Loucy (cell line): ENCODE data around the gene LYL1.
A peak's percentile ranks its signal among the peaks of the same experiment; 100 is the strongest.

ENCODE experiments used
- H2AFZ ChIP-seq: fragments of 200-600 bp; sonication (generic); 2 replicates; pipeline ENCODE4 v1.6.0; 2016; ENCODE audit warnings: antibody characterized with exemption, mild to moderate bottlenecking, low read length, moderate library complexity
- H3F3A ChIP-seq: fragments of 200-600 bp; 2 replicates; pipeline ENCODE4 v1.6.0; 2016; ENCODE audit warnings: antibody characterized with exemption, low read depth, mild to moderate bottlenecking
- H3K27me3 ChIP-seq: fragments of 200-600 bp; sonication (generic); 2 replicates; pipeline ENCODE4 v1.6.1; 2014; ENCODE audit warnings: low read length, mild to moderate bottlenecking; ENCODE audit not compliant: insufficient read depth, poor library complexity, severe bottlenecking
- H3K36me3 ChIP-seq: fragments of 200-600 bp; sonication (generic); 2 replicates; pipeline ENCODE4 v1.6.1; 2016; ENCODE audit warnings: low read length; ENCODE audit not compliant: insufficient read depth
- H3K4me1 ChIP-seq: fragments of 200-600 bp; sonication (generic); 2 replicates; pipeline ENCODE4 v1.5.1; 2014; ENCODE audit warnings: low read length, mild to moderate bottlenecking; ENCODE audit not compliant: insufficient read depth, poor library complexity, severe bottlenecking
- H3K4me2 ChIP-seq: fragments of 200-600 bp; sonication (generic); 2 replicates; pipeline ENCODE4 v1.6.0; 2014; ENCODE audit warnings: antibody characterized with exemption, low read length, low read depth, mild to moderate bottlenecking; ENCODE audit not compliant: poor library complexity, severe bottlenecking
- H3K4me3 ChIP-seq: fragments of 200-600 bp; sonication (generic); 2 replicates; pipeline ENCODE4 v1.5.1; 2014; ENCODE audit warnings: low read length, mild to moderate bottlenecking, mixed read lengths; ENCODE audit not compliant: poor library complexity, severe bottlenecking
- H3K79me2 ChIP-seq: fragments of 200-600 bp; sonication (generic); 2 replicates; pipeline ENCODE4 v1.6.1; 2014; ENCODE audit warnings: low read length; ENCODE audit not compliant: insufficient read depth
- H3K9ac ChIP-seq: fragments of 200-600 bp; sonication (generic); 2 replicates; pipeline ENCODE4 v1.6.0; 2014; ENCODE audit warnings: mild to moderate bottlenecking, low read depth, low read length, moderate library complexity; ENCODE audit not compliant: poor library complexity, severe bottlenecking
- H3K9me2 ChIP-seq: fragments of 200-600 bp; sonication (generic); replicated peaks from 2 replicates; pipeline ENCODE4 v1.6.1; 2016; ENCODE audit warnings: low read depth, low read length, mixed read lengths
- H3K9me3 ChIP-seq: fragments of 200-600 bp; sonication (generic); 2 replicates; pipeline ENCODE4 v1.6.1; 2014; ENCODE audit warnings: mild to moderate bottlenecking, antibody characterized with exemption, low read length, low read depth; ENCODE audit not compliant: insufficient read depth
- H4K20me1 ChIP-seq: fragments of 200-600 bp; sonication (generic); 2 replicates; pipeline ENCODE4 v1.6.0; 2014; ENCODE audit warnings: antibody characterized with exemption, low read length, mild to moderate bottlenecking; ENCODE audit not compliant: insufficient read depth, poor library complexity, severe bottlenecking
- EZH2phosphoT487 ChIP-seq: fragments of 200-600 bp; IDR thresholded peaks from 2 replicates; pipeline ENCODE4 v1.6.1; 2018; ENCODE audit warnings: antibody characterized with exemption, mild to moderate bottlenecking, moderate library complexity, borderline replicate concordance
- TF ChIP-seq, protein P1 (sequence below): fragments of 200-600 bp; sonication (generic); conservative IDR thresholded peaks from 2 replicates; pipeline ENCODE4 v1.5.1; 2014; ENCODE audit warnings: mild to moderate bottlenecking, antibody characterized with exemption, low read length

Gene LYL1

DNA sequence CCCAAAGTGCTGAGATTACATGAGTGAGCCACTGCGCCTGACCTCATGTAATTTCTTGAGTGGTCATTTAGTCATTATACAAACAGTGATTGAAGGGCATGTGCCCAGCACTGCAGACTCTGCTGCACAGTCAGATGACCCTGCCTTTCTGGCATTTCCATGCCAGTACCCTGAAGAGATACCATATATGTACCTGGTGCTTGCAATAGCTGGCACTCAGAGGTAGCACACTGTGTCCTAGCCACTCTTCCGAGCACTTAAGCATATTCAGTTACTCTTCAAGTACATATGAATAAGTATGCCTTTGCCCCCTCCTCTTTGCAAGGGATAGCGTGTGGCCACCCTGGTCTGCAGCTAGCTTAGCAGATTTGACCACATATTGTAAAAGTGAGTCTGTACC is 32.0 kb upstream of the LYL1 start:
- TF ChIP-seq, protein P1, sequence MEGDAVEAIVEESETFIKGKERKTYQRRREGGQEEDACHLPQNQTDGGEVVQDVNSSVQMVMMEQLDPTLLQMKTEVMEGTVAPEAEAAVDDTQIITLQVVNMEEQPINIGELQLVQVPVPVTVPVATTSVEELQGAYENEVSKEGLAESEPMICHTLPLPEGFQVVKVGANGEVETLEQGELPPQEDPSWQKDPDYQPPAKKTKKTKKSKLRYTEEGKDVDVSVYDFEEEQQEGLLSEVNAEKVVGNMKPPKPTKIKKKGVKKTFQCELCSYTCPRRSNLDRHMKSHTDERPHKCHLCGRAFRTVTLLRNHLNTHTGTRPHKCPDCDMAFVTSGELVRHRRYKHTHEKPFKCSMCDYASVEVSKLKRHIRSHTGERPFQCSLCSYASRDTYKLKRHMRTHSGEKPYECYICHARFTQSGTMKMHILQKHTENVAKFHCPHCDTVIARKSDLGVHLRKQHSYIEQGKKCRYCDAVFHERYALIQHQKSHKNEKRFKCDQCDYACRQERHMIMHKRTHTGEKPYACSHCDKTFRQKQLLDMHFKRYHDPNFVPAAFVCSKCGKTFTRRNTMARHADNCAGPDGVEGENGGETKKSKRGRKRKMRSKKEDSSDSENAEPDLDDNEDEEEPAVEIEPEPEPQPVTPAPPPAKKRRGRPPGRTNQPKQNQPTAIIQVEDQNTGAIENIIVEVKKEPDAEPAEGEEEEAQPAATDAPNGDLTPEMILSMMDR = no peak
- no peak for TF ChIP-seq EZH2phosphoT487
- Histone ChIP-seq H3K9me2 (no peaks in the 10 kb centered on the region), H3K9me3 (no peaks in the 10 kb centered on the region), H3K79me2 (peaks cover 47% of the 10 kb centered on the region), H2AFZ (no peak overlapping the region), H4K20me1 (peaks cover 32% of the 10 kb centered on the region), H3K4me2 (no peak overlapping the region), H3K36me3 (peaks cover 46% of the 10 kb centered on the region; the same call in 1 of the 2 replicates), H3K27me3 (no peaks in the 10 kb centered on the region), H3K4me1 (peaks cover 14% of the 10 kb centered on the region), H3F3A (no peaks in the 10 kb centered on the region), H3K4me3 (no peak overlapping the region), H3K9ac (no peak overlapping the region)

DNA sequence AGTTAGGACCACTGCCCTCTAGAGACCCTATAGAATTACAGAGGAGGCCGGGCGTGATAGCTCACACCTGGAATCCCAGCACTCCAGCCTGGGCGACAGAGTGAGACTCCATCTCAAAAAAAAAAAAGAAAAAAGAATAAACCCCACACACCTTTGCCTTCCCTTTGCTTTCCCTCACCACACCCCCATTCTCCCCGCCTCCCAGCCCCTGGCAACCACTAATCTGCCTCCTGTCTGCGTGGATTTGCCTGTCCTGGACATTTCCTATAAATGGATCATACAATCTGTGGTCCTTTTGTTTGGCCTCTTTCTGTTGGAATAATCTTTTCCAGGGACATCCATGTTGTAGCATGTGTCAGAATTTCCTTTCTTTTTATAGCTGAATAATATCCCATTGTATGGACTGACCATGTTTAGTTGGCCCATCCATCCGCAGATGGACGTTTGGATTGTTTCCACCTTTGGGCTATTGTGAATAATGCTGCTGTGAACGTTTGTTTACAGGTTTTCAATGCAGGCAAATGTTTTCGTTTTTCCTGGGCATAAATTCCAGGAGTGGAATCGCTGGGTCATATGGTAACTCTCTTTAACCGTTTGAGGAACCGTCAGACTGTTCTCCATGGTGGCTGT is 30.7 kb upstream of the LYL1 start:
- Histone ChIP-seq H2AFZ (no peak overlapping the region), H3K36me3 (peaks cover 39% of the 10 kb centered on the region; the same call in 1 of the 2 replicates), H4K20me1 (peaks cover 43% of the 10 kb centered on the region), H3K4me3 (no peak overlapping the region), H3K79me2 (peaks cover 59% of the 10 kb centered on the region), H3K9me3 (no peaks in the 10 kb centered on the region), H3K9ac (no peak overlapping the region), H3K9me2 (no peaks in the 10 kb centered on the region), H3K27me3 (no peaks in the 10 kb centered on the region), H3K4me1 (peaks cover 14% of the 10 kb centered on the region), H3F3A (no peaks in the 10 kb centered on the region), H3K4me2 (peak overlapping the region; percentile 53)
- TF ChIP-seq, protein P1 = no peak
- TF ChIP-seq EZH2phosphoT487 = no peak

DNA sequence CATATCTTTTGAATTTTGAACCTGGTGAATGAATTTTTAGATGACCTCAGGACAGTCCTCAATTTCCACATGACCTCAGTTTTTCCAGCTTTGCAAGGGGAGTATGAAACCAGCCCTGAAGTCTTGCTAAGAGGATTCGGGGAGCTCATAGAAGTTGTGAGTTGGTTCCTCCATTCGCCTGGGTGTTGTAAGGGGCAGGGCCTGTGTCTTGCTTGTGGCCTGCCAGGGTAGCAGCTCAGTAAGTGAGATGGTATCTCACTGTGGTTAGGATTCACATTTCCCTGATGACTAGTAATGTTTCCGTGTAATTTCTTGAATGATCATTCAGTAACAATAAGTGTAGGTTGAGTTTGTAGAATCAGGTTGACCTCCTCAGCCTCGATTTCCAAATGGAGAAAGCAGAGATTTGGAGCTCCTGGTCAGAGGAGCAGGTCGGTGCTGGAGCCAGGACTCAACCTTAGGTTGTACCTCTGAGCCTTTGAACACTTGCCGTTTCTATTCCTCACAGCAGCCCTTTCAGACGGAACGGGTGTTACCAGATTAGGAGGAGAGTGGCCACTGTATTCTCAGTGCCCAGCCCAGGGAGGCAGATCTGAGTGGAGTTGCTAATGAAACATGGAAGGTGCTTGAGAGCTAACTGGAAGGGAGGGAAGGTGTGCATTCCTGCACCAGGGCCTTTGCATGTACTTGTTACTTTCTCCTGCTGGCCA is 30.0 kb upstream of the LYL1 start:
- peaks cover 17% of the 10 kb centered on the region for H3K4me1 ChIP-seq
- H3K4me3 ChIP-seq = no peak overlapping the region
- H3K36me3 ChIP-seq = peaks cover 32% of the 10 kb centered on the region; the same call in 1 of the 2 replicates
- H4K20me1 ChIP-seq = peaks cover 50% of the 10 kb centered on the region
- peak overlapping the region; percentile 17 for H3K9ac ChIP-seq
- TF ChIP-seq, protein P1 = no peak
- no peak for TF ChIP-seq EZH2phosphoT487
- peaks cover 67% of the 10 kb centered on the region for H3K79me2 ChIP-seq
- no peaks in the 10 kb centered on the region for H3K27me3 ChIP-seq
- H2AFZ ChIP-seq = no peak overlapping the region
- no peaks in the 10 kb centered on the region for H3K9me2 ChIP-seq
- H3F3A ChIP-seq = no peaks in the 10 kb centered on the region
- H3K4me2 ChIP-seq = peak overlapping the region; percentile 53
- no peaks in the 10 kb centered on the region for H3K9me3 ChIP-seq
